Fibroblast of lung (primary cell): ENCODE results near the gene C4orf54. TPM values are rescaled to one million over a fixed set of nuclear protein-coding genes. Genes with fewer than 3 reads are reported as not detected.

ENCODE experiments used
- DNase-seq, 2 donors: peaks; one replicate each; pipeline versions ENCODE4 v3.0.0 to v3.0.0-alpha.2; 2010; ENCODE audit warnings: low read depth in 2 of 2
- H2AFZ ChIP-seq: 2 replicates; pipeline ENCODE4 v1.5.1; 2012; ENCODE audit warnings: low read length, control low read depth, inconsistent platforms
- H3K27ac ChIP-seq: 2 replicates; pipeline ENCODE4 v1.5.1; 2011; ENCODE audit warnings: low read length, control low read depth; ENCODE audit not compliant: insufficient read depth
- H3K27me3 ChIP-seq: 2 replicates; pipeline ENCODE4 v1.5.1; 2011; ENCODE audit warnings: mild to moderate bottlenecking, low read length; ENCODE audit not compliant: control insufficient read depth, insufficient read depth
- H3K36me3 ChIP-seq: 2 replicates; pipeline ENCODE4 v1.5.1; 2011; ENCODE audit warnings: low read length; ENCODE audit not compliant: control insufficient read depth, insufficient read depth
- H3K4me1 ChIP-seq: 2 replicates; pipeline ENCODE4 v1.5.1; 2011; ENCODE audit warnings: low read length; ENCODE audit not compliant: control insufficient read depth, insufficient read depth; ENCODE audit errors: extremely low read depth
- H3K4me2 ChIP-seq: 2 replicates; pipeline ENCODE4 v1.5.1; 2011; ENCODE audit warnings: low read length, control low read depth; ENCODE audit not compliant: insufficient read depth; ENCODE audit errors: extremely low read depth
- H3K4me3 ChIP-seq, 4 experiments: fragments of 200-600 bp in 1 of 4; sonication (generic) in 1 of 4; replicated peaks in 1 of 4; 2 replicates each; pipeline ENCODE4 v1.5.1; 2011 to 2016; ENCODE audit warnings: low read length in 4 of 4, low read depth in 3 of 4, mild to moderate bottlenecking in 3 of 4, control low read depth in 2 of 4, inconsistent platforms in 1 of 4, mixed read lengths in 1 of 4; ENCODE audit not compliant: insufficient read depth in 1 of 4; ENCODE audit errors: control extremely low read depth in 1 of 4
- H3K79me2 ChIP-seq: 2 replicates; pipeline ENCODE4 v1.5.1; 2012; ENCODE audit warnings: mild to moderate bottlenecking, low read length, inconsistent platforms; ENCODE audit not compliant: control insufficient read depth, insufficient read depth
- H3K9ac ChIP-seq: 2 replicates; pipeline ENCODE4 v1.5.1; 2011; ENCODE audit warnings: mild to moderate bottlenecking, low read length, control low read depth; ENCODE audit not compliant: insufficient read depth
- H3K9me3 ChIP-seq: 2 replicates; pipeline ENCODE4 v1.5.1; 2012; ENCODE audit warnings: low read depth, low read length; ENCODE audit not compliant: control insufficient read depth, insufficient read depth
- H4K20me1 ChIP-seq: 2 replicates; pipeline ENCODE4 v1.5.1; 2011; ENCODE audit warnings: low read length; ENCODE audit not compliant: control insufficient read depth, insufficient read depth; ENCODE audit errors: extremely low read depth
- CTCF ChIP-seq, 2 donors: IDR thresholded peaks in 1 of 2; conservative IDR thresholded peaks in 1 of 2; 1 replicate in 1 of 2; 2 replicates in 1 of 2; pipeline ENCODE4 v1.5.1; 2011 to 2012; ENCODE audit warnings: low read length in 2 of 2, control low read depth in 1 of 2, inconsistent platforms in 1 of 2, low read depth in 1 of 2, mild to moderate bottlenecking in 1 of 2
- EZH2 ChIP-seq: IDR thresholded peaks from 2 replicates; pipeline ENCODE4 v1.5.1; 2012; ENCODE audit warnings: low read length, control low read depth, mild to moderate bottlenecking; ENCODE audit errors: missing control alignments
- polyA plus RNA-seq, 2 donors: library from polyadenylated mRNA; depleted of rRNA in 1 of 2; stranded (reverse) in 1 of 2; unstranded in 1 of 2; fragments of >200 nt; gene quantifications; 2 replicates each; pipeline ENCODE4 v1.2.1, GENCODE V29; 2011 to 2012; ENCODE audit warnings: missing spikeins in 1 of 2
- total RNA-seq: library from RNA; depleted of rRNA; stranded (reverse); fragments of >200 nt; gene quantifications from 2 replicates; pipeline ENCODE4 v1.2.1, GENCODE V29; 2014

Gene C4orf54
- total and polyA plus RNA-seq, 2 donors (not counting 1 experiment from before 2014, with no cell fraction given): under 0.01 to 0.01 TPM

- Histone ChIP-seq H3K36me3 (no peaks in the 10 kb centered on the region), H3K27me3 (no peaks in the 10 kb centered on the region), H3K9ac (no peak overlapping the region), H4K20me1 (no peaks in the 10 kb centered on the region), H3K9me3 (no peaks in the 10 kb centered on the region), H3K4me1 (no peaks in the 10 kb centered on the region), H3K27ac (no peak overlapping the region), H2AFZ (no peak overlapping the region), H3K4me3 (no peak overlapping the region), H3K79me2 (no peaks in the 10 kb centered on the region), H3K4me2 (no peak overlapping the region)
- no peak for DNase-seq
- no peak for TF ChIP-seq EZH2
- TF ChIP-seq CTCF (conservative IDR thresholded peaks at IDR 0.05 in 1 of 2, IDR thresholded peaks at IDR 0.05 in 1 of 2; ENCODE audit: low read depth in 1 of 2, low read length in 2 of 2): no peak
Measured at GRCh38 chr4:99658666-99659065, 1.0 kb upstream of the C4orf54 start.

- Histone ChIP-seq H3K4me2 (no peak overlapping the region), H3K9me3 (no peaks in the 10 kb centered on the region)
- TF ChIP-seq CTCF (conservative IDR thresholded peaks at IDR 0.05 in 1 of 2, IDR thresholded peaks at IDR 0.05 in 1 of 2; ENCODE audit: low read depth in 1 of 2, low read length in 2 of 2): no peak
Measured at GRCh38 chr4:99655308-99656081, 2.1 kb downstream of the C4orf54 start.

GRCh38 chr4:99654361-99654761 is 3.3 kb downstream of the C4orf54 start:
- H3K27ac ChIP-seq: no peak overlapping the region
- no peak for TF ChIP-seq CTCF (conservative IDR thresholded peaks at IDR 0.05 in 1 of 2, IDR thresholded peaks at IDR 0.05 in 1 of 2; ENCODE audit: low read depth in 1 of 2, low read length in 2 of 2)
- no peak for TF ChIP-seq EZH2
- DNase-seq: no peak
- H2AFZ ChIP-seq: peak overlapping the region; percentile 24
- H3K4me3 ChIP-seq: no peak overlapping the region
- H3K27me3 ChIP-seq: no peaks in the 10 kb centered on the region
- H3K4me1 ChIP-seq: no peaks in the 10 kb centered on the region
- H3K4me2 ChIP-seq: no peak overlapping the region
- H3K79me2 ChIP-seq: no peaks in the 10 kb centered on the region
- no peak overlapping the region for H3K9ac ChIP-seq
- H4K20me1 ChIP-seq: no peaks in the 10 kb centered on the region
- no peaks in the 10 kb centered on the region for H3K9me3 ChIP-seq
- no peaks in the 10 kb centered on the region for H3K36me3 ChIP-seq

More at GRCh38 chr4:99655308-99656081, 2.1 kb downstream of the C4orf54 start:
- Histone ChIP-seq H4K20me1 (no peaks in the 10 kb centered on the region), H3K36me3 (no peaks in the 10 kb centered on the region), H3K4me3 (no peak overlapping the region), H2AFZ (no peak overlapping the region), H3K9ac (no peak overlapping the region), H3K4me1 (no peaks in the 10 kb centered on the region), H3K79me2 (no peaks in the 10 kb centered on the region), H3K27me3 (no peaks in the 10 kb centered on the region), H3K27ac (no peak overlapping the region)
- peak; percentile 66 to 80 for DNase-seq
